GM19452 (cell line): ENCODE results near the gene DIS3L2.

ENCODE experiments used
- ATAC-seq: cut with Tn5 transposase; IDR thresholded peaks from one replicate; pipeline ENCODE4 v1.9.1; 2021; ENCODE audit not compliant: unreplicated experiment

Gene DIS3L2

GRCh38 chr2:232052591-232052990, 91.1 kb downstream of the DIS3L2 start:
- ATAC-seq = no peak

- no peak for ATAC-seq
These were observed 92.3 kb downstream of the DIS3L2 start for GRCh38 chr2:232053777-232054176.

GRCh38 chr2:232058063-232058877, 96.8 kb downstream of the DIS3L2 start:
- no peak for ATAC-seq

- ATAC-seq = no peak
These were observed 97.4 kb downstream of the DIS3L2 start for GRCh38 chr2:232058931-232059330.

DNA sequence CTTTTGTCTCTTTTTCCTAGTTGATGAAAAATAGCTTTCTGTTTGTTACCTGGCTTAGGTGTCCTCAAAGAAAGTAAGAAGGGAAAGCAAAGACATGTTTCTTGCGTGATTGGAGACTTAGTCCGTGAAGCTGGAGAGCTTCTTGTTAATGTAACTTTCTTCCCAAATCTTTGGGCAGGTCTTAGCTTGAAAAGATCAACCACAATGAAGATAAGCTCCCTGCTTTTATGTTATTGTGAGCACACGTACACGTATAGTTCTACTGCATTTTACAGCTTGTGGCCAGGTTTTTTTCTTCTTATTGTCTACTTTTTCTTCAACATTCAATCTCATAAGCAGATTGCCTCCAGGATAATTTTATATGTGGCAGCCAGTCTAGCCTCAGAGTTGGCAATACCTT, 99.8 kb downstream of the DIS3L2 start:
- ATAC-seq = no peak

DNA sequence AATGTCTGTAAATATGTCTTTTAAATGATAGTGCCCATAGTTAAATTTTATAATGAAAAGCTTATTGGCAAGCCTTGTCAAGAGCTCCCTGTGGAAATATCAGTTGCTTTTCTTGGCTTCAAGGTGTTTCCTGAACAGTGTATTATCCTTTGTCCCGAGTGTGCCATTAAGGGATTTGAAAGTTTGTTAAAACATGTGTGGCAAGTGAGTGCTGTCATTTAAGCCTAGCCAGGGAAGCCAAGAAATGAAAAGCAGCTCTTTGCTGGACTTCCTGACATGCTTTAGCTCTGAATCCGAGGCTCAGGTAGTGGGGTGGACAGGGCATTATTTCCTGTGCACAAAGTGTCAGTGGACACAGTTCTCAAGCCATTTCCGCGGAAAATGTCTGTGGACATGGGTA, 111.5 kb downstream of the DIS3L2 start:
- no peak for ATAC-seq

GRCh38 chr2:232073699-232074098, 112.2 kb downstream of the DIS3L2 start:
- no peak for ATAC-seq

DNA sequence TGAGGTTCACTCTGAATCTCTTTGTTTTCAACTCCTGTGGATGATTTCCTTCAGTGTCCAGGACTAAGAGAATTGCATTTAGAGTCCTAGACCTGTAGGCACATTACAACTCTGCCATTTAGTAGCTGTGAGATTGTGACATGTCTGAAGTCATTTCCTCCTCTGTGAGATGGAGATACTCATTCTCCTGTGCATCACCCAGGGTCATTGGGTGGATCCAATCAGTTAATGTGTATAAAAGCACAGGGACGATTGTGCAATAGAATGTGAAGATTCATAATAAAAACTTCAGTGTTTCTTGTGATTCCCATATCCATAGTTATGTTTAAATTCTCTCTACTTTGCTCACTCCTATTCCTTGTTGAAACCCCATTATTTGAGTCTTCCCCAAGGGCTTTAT, 113.6 kb downstream of the DIS3L2 start:
- ATAC-seq = no peak

GRCh38 chr2:232075859-232076258, 114.3 kb downstream of the DIS3L2 start:
- no peak for ATAC-seq

- no peak for ATAC-seq
These were observed 114.8 kb downstream of the DIS3L2 start for GRCh38 chr2:232076272-232076671.

- no peak for ATAC-seq
These were observed 115.2 kb downstream of the DIS3L2 start for GRCh38 chr2:232076736-232077135.

GRCh38 chr2:232085164-232085563, 123.7 kb downstream of the DIS3L2 start:
- ATAC-seq = no peak

- no peak for ATAC-seq
These were observed 124.4 kb downstream of the DIS3L2 start for GRCh38 chr2:232085826-232086425.

- ATAC-seq = no peak
These were observed 127.3 kb downstream of the DIS3L2 start for GRCh38 chr2:232088771-232089170.

GRCh38 chr2:232094201-232094600, 132.7 kb downstream of the DIS3L2 start:
- ATAC-seq = no peak

DNA sequence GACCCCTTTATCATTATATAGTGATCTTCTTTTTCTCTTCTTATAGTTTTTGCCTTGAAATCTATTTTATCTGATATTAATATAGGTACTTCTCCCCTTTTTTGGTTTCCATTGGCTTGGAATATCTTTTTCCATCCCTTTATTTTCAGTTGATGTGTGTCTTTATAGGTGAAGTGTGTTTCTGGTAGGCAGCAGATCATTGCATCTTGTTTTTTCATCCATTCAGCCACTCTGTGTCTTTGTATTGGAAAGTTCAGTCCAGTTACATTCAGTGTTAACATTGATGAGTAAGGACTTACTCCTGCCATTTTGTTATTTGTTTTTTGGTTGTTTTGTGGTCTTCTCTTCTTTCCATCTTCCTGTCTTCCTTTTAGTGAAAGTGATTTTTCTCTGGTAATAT, 133.4 kb downstream of the DIS3L2 start:
- no peak for ATAC-seq

- no peak for ATAC-seq
These were observed 135.7 kb downstream of the DIS3L2 start for GRCh38 chr2:232097260-232097659.

DNA sequence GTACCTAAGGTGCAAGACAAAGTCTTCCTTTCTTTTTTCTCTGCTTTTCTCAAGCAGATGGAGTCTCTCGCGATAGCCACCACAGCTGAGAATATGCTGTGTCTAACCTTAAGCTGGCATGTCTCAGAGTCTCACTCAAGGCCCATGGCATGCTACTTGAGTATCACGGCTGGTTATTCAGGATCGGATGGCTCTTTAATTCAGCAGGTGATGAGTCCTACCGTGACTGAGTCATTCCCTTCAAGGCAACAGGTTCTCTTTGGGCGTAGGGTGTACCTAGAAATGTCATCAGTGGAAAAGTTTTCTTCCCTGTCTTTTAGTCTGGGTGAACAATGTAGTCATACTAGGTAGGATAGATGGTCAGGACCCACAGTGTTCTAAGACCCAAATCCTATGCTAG, 136.2 kb downstream of the DIS3L2 start:
- no peak for ATAC-seq

- ATAC-seq = no peak
These were observed 140.9 kb downstream of the DIS3L2 start for GRCh38 chr2:232102380-232102779.

DNA sequence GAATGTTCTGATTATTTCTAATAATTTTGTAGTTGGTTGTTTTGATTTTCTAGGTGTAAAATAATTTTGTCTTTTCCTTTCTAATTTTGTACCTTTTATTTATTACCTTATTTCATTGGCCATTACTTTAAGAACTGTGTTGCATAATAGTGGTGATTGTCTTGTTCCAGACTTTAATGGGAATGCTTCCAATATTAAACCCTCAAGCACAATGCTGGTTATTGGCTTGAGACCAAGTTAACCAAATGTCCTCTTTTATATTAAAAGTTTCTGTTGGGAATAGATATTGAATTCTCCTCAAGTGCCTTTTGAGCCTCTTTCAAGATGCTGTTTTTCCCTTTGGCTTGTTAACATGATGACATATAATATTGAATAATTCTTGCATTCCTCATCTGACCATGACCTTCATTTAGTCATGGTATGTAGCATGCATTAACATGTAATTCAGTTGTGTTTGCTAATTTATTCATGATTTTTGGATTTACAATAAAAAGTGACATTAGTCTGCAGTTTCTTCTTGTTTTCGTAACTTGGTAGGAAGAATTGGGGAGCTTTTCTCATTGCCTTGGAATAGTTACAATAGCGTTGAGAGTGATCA, 141.7 kb downstream of the DIS3L2 start:
- ATAC-seq = no peak

GRCh38 chr2:232104076-232104646, 142.6 kb downstream of the DIS3L2 start:
- ATAC-seq = no peak

DNA sequence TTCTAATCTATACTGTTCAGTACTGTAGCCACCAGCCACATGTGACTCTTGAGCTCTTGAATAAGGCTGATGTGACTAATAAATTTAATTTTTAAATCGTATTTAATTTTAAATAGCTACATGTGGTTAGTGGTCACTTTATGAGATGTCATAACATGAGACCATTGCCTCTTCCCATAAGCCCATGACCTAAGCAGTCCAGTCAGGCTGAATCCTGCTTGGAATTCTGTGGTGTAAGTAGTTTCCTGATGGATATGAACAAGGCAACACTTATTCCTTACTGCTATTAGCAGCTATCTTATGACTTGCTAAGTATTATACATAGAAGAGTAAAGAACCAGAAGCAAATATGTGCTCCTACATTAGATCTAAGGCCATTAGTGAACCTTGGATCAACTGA, 150.0 kb downstream of the DIS3L2 start:
- ATAC-seq = no peak
